ENCODE results near the gene USP46. TPM values are rescaled to one million over a fixed set of nuclear protein-coding genes. Genes with fewer than 3 reads are reported as not detected.

Gene USP46
- total and polyA plus RNA-seq, 2 experiments from 2014 or later, result 17.8 to 34.0 TPM

- WGBS (ENCODE audit: low lambda C conversion rate, missing lambda C conversion rate), result 95% methylated on average over 2 of the region's 2 CpGs
- Histone ChIP-seq H3K36me3 (replicated peaks; ENCODE audit: insufficient read depth, low read depth) (no peaks in the 10 kb centered on the region), H4K20me1 (ENCODE audit: insufficient read depth, poor library complexity, severe bottlenecking) (peaks cover 13% of the 10 kb centered on the region), H3K9me3 (ENCODE audit: low read depth) (no peaks in the 10 kb centered on the region), H3K27me3 (no peaks in the 10 kb centered on the region), H3K9me2 (replicated peaks; ENCODE audit: insufficient read depth) (no peaks in the 10 kb centered on the region), H3K4me1 (ENCODE audit: insufficient read depth) (no peaks in the 10 kb centered on the region), H3K4me3 (no peak overlapping the region), H2AFZ (no peak overlapping the region), H3K79me2 (peaks cover 64% of the 10 kb centered on the region), H3K4me2 (no peak overlapping the region), H3K27ac (no peak overlapping the region)
- no peak for TF ChIP-seq EZH2phosphoT487 (IDR thresholded peaks at IDR 0.05; ENCODE audit: low read depth, severe bottlenecking, unreplicated experiment)
- TF ChIP-seq CTCF (IDR thresholded peaks at IDR 0.05; ENCODE audit: poor library complexity), result no peak
- TF ChIP-seq EZH2 (IDR thresholded peaks at IDR 0.05; ENCODE audit: borderline replicate concordance), result no peak
- no peak for DNase-seq (ENCODE audit: low spot score)
These were observed 30.1 kb downstream of the USP46 start for GRCh38 chr4:52628974-52629373.

GRCh38 chr4:52628543-52628942 is 30.6 kb downstream of the USP46 start:
- Histone ChIP-seq H3K27me3 (no peaks in the 10 kb centered on the region), H4K20me1 (ENCODE audit: insufficient read depth, poor library complexity, severe bottlenecking) (peaks cover 12% of the 10 kb centered on the region), H3K36me3 (replicated peaks; ENCODE audit: insufficient read depth, low read depth) (no peaks in the 10 kb centered on the region), H2AFZ (no peak overlapping the region), H3K9me3 (ENCODE audit: low read depth) (no peaks in the 10 kb centered on the region), H3K27ac (no peak overlapping the region), H3K4me2 (no peak overlapping the region), H3K9me2 (replicated peaks; ENCODE audit: insufficient read depth) (no peaks in the 10 kb centered on the region), H3K4me3 (no peak overlapping the region), H3K4me1 (ENCODE audit: insufficient read depth) (no peaks in the 10 kb centered on the region), H3K79me2 (peaks cover 64% of the 10 kb centered on the region)
- 91% methylated on average over 4 of the region's 4 CpGs for WGBS (ENCODE audit: low lambda C conversion rate, missing lambda C conversion rate)
- TF ChIP-seq CTCF (IDR thresholded peaks at IDR 0.05; ENCODE audit: poor library complexity) (no peak), EZH2phosphoT487 (IDR thresholded peaks at IDR 0.05; ENCODE audit: low read depth, severe bottlenecking, unreplicated experiment) (no peak), EZH2 (IDR thresholded peaks at IDR 0.05; ENCODE audit: borderline replicate concordance) (no peak)
- DNase-seq (ENCODE audit: low spot score), result no peak

GRCh38 chr4:52627876-52628275 is 31.2 kb downstream of the USP46 start:
- no peak for TF ChIP-seq CTCF (IDR thresholded peaks at IDR 0.05; ENCODE audit: poor library complexity)
- no peak for TF ChIP-seq EZH2 (IDR thresholded peaks at IDR 0.05; ENCODE audit: borderline replicate concordance)
- TF ChIP-seq EZH2phosphoT487 (IDR thresholded peaks at IDR 0.05; ENCODE audit: low read depth, severe bottlenecking, unreplicated experiment), result no peak
- H3K27ac ChIP-seq, result no peak overlapping the region
- WGBS (ENCODE audit: low lambda C conversion rate, missing lambda C conversion rate), result 92% methylated on average over 7 of the region's 7 CpGs
- H3K4me2 ChIP-seq, result no peak overlapping the region
- no peaks in the 10 kb centered on the region for H3K27me3 ChIP-seq
- H3K36me3 ChIP-seq (replicated peaks; ENCODE audit: insufficient read depth, low read depth), result no peaks in the 10 kb centered on the region
- H3K4me3 ChIP-seq, result no peak overlapping the region
- H3K9me3 ChIP-seq (ENCODE audit: low read depth), result no peaks in the 10 kb centered on the region
- H3K79me2 ChIP-seq, result peaks cover 61% of the 10 kb centered on the region
- DNase-seq (ENCODE audit: low spot score), result no peak
- H4K20me1 ChIP-seq (ENCODE audit: insufficient read depth, poor library complexity, severe bottlenecking), result peaks cover 7% of the 10 kb centered on the region
- no peaks in the 10 kb centered on the region for H3K9me2 ChIP-seq (replicated peaks; ENCODE audit: insufficient read depth)
- no peaks in the 10 kb centered on the region for H3K4me1 ChIP-seq (ENCODE audit: insufficient read depth)
- H2AFZ ChIP-seq, result no peak overlapping the region

DNA sequence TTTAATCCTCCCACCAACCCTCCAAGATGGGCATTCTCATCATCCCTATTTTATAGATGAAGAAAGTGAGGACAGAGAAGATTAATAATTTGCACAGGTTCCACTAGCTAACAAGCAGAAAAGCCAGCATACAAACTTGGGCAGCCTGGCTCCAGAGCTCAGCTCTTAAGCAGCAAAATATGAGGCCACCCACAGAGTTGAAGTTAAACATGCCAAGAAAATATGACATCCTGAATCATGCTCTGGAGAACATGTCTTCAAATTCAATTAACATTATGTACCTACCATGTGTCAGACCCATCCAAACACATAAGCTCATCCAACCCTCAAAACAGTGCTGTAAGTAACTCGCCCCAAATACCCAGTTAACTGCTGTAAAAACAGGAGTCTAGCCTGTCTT is 33.9 kb downstream of the USP46 start:
- Histone ChIP-seq H4K20me1 (ENCODE audit: insufficient read depth, poor library complexity, severe bottlenecking) (no peaks in the 10 kb centered on the region), H3K36me3 (replicated peaks; ENCODE audit: insufficient read depth, low read depth) (no peaks in the 10 kb centered on the region), H3K27ac (no peak overlapping the region), H2AFZ (no peak overlapping the region), H3K79me2 (peaks cover 48% of the 10 kb centered on the region), H3K27me3 (no peaks in the 10 kb centered on the region), H3K4me3 (no peak overlapping the region), H3K4me2 (no peak overlapping the region), H3K9me3 (ENCODE audit: low read depth) (no peaks in the 10 kb centered on the region), H3K4me1 (ENCODE audit: insufficient read depth) (no peaks in the 10 kb centered on the region), H3K9me2 (replicated peaks; ENCODE audit: insufficient read depth) (no peaks in the 10 kb centered on the region)
- TF ChIP-seq EZH2phosphoT487 (IDR thresholded peaks at IDR 0.05; ENCODE audit: low read depth, severe bottlenecking, unreplicated experiment) (no peak), CTCF (IDR thresholded peaks at IDR 0.05; ENCODE audit: poor library complexity) (no peak), EZH2 (IDR thresholded peaks at IDR 0.05; ENCODE audit: borderline replicate concordance) (no peak)
- WGBS (ENCODE audit: low lambda C conversion rate, missing lambda C conversion rate), result 85% methylated on average over 1 of the region's 1 CpG
- DNase-seq (ENCODE audit: low spot score), result no peak

Data from hepatocyte (in vitro differentiated cells).